Tibial nerve (tissue), 4 donors: ENCODE results near the gene SHC4. TPM values are rescaled to one million over a fixed set of nuclear protein-coding genes. Genes with fewer than 3 reads are reported as not detected.

Source experiments
- DNase-seq, 2 donors: peaks; one replicate each; pipeline ENCODE4 v3.0.0-alpha.2; 2019; ENCODE audit warnings: low spot score in 2 of 2
- H3K27ac ChIP-seq, 4 donors: fragments of 200-600 bp; sonication (generic) in 3 of 4; one replicate each; pipeline ENCODE4 v1.5.1; 2017 to 2019; ENCODE audit warnings: mild to moderate bottlenecking in 1 of 4
- H3K27me3 ChIP-seq, 2 donors: fragments of 200-600 bp; sonication (generic) in 1 of 2; one replicate each; pipeline versions ENCODE4 v1.5.1 to v1.6.0; 2017 to 2019
- H3K36me3 ChIP-seq, 3 donors: fragments of 200-600 bp; sonication (generic); one replicate each; pipeline ENCODE4 v1.5.1; 2018 to 2019
- H3K4me1 ChIP-seq, 4 donors: fragments of 200-600 bp; sonication (generic) in 3 of 4; one replicate each; pipeline ENCODE4 v1.5.1; 2017 to 2019
- H3K4me3 ChIP-seq, 4 donors: fragments of 200-600 bp; sonication (generic) in 3 of 4; one replicate each; pipeline ENCODE4 v1.5.1; 2017 to 2019; ENCODE audit warnings: mild to moderate bottlenecking in 1 of 4, moderate library complexity in 1 of 4
- H3K9me3 ChIP-seq, 4 donors: fragments of 200-600 bp; sonication (generic) in 3 of 4; one replicate each; pipeline ENCODE4 v1.5.1; 2017 to 2019
- EP300 ChIP-seq, 2 donors: sonication (generic); formaldehyde crosslinking; IDR thresholded peaks; one replicate each; pipeline ENCODE4 v1.6.1; 2017; ENCODE audit warnings: antibody characterized with exemption in 2 of 2, mild to moderate bottlenecking in 1 of 2
- POLR2A ChIP-seq, 2 donors: fragments of 450-650 bp; IDR thresholded peaks; one replicate each; pipeline ENCODE4 v1.6.1; 2017; ENCODE audit warnings: antibody characterized with exemption in 2 of 2, mild to moderate bottlenecking in 2 of 2, moderate library complexity in 2 of 2
- WGBS, 2 donors: methylation state at CpG; one replicate each; pipeline ENCODE4 v1.1.5; 2018; 5-methylcytosine and 5-hydroxymethylcytosine counted together
- total RNA-seq, 4 donors: library from RNA; depleted of rRNA; stranded (reverse); fragments of >200 nt; gene quantifications; one replicate each; pipeline ENCODE4 v1.1.0, GENCODE V29; 2016
- TF ChIP-seq, protein P1 (sequence below), 5 experiments: fragments of 200-600 bp in 3 of 5; fragments of 450-650 bp in 2 of 5; sonication (generic) in 3 of 5; IDR thresholded peaks; one replicate each; pipeline ENCODE4 v1.5.1; 2016 to 2019; ENCODE audit warnings: antibody characterized with exemption in 5 of 5, mild to moderate bottlenecking in 3 of 5, moderate library complexity in 2 of 5

SHC4 gene
- total RNA-seq, 4 donors from 2014 or later: 36.9 to 71.7 (median 47.5) TPM

DNA sequence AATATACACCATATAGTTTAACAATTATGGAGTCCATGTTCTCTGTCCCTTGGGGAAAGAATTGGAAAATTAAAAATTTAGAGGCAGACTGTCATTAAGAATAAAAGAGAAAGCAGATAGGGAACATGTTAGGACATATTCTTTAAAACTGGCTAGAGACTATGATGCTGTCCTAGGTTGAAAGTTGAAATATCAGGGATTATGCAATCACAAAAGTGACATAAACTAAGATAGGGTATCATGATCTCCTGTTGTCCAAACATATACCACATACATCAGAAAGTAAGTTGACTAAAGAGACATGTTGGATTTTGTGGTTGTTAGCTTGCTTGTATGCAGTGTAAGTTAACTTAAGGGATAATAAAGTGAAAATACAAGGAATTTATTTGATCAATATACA lies 95.7 kb downstream of the SHC4 start:
- no peaks in the 10 kb centered on the region for H3K9me3 ChIP-seq
- DNase-seq: no peak
- no peak for TF ChIP-seq POLR2A (IDR thresholded peaks at IDR 0.05)
- TF ChIP-seq EP300 (IDR thresholded peaks at IDR 0.05): no peak
- TF ChIP-seq, protein P1, sequence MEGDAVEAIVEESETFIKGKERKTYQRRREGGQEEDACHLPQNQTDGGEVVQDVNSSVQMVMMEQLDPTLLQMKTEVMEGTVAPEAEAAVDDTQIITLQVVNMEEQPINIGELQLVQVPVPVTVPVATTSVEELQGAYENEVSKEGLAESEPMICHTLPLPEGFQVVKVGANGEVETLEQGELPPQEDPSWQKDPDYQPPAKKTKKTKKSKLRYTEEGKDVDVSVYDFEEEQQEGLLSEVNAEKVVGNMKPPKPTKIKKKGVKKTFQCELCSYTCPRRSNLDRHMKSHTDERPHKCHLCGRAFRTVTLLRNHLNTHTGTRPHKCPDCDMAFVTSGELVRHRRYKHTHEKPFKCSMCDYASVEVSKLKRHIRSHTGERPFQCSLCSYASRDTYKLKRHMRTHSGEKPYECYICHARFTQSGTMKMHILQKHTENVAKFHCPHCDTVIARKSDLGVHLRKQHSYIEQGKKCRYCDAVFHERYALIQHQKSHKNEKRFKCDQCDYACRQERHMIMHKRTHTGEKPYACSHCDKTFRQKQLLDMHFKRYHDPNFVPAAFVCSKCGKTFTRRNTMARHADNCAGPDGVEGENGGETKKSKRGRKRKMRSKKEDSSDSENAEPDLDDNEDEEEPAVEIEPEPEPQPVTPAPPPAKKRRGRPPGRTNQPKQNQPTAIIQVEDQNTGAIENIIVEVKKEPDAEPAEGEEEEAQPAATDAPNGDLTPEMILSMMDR (IDR thresholded peaks at IDR 0.05): no peak
- H3K27ac ChIP-seq: peak overlapping the region in 2 of 4 donors; percentile 64 to 68
- H3K4me3 ChIP-seq: no peak overlapping the region
- peaks cover 0 to 35% (median 7%) of the 10 kb centered on the region in 4 donors for H3K4me1 ChIP-seq
- H3K27me3 ChIP-seq: no peaks in the 10 kb centered on the region
- peaks cover 0 to 5% (median 0%) of the 10 kb centered on the region in 3 donors for H3K36me3 ChIP-seq

DNA sequence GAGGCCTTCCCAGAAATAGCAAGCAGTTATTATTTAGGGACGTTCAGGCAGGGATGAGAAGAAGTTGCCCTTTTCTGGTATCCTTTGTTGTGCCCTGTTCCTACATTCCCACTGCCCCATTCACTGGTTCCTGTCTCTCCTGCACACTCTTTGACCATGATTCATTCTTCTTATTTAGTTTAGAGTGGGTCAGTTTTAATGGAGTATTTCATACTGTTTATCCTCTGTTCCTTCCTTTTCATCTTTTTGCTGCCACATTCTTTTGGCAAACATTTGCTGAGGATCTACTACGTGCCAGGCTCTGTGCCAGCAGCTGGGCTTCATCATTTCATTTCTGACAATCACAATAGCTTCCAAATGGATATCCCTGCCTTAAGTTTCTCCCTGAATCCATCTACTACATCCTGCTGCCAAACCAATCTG lies 97.6 kb downstream of the SHC4 start:
- no peak for DNase-seq
- 35 to 36% methylated on average over 2 of the region's 2 CpGs for WGBS, 2 donors
- TF ChIP-seq, protein P1 (IDR thresholded peaks at IDR 0.05): no peak
- no peak for TF ChIP-seq POLR2A (IDR thresholded peaks at IDR 0.05)
- TF ChIP-seq EP300 (IDR thresholded peaks at IDR 0.05): no peak
- peaks cover 0 to 40% (median 7%) of the 10 kb centered on the region in 4 donors for H3K4me1 ChIP-seq
- H3K27me3 ChIP-seq: no peaks in the 10 kb centered on the region
- no peaks in the 10 kb centered on the region for H3K9me3 ChIP-seq
- peaks cover 0 to 1% (median 0%) of the 10 kb centered on the region in 3 donors for H3K36me3 ChIP-seq
- no peak overlapping the region for H3K4me3 ChIP-seq
- H3K27ac ChIP-seq: peak overlapping the region in 2 of 4 donors; percentile 55 to 76

DNA sequence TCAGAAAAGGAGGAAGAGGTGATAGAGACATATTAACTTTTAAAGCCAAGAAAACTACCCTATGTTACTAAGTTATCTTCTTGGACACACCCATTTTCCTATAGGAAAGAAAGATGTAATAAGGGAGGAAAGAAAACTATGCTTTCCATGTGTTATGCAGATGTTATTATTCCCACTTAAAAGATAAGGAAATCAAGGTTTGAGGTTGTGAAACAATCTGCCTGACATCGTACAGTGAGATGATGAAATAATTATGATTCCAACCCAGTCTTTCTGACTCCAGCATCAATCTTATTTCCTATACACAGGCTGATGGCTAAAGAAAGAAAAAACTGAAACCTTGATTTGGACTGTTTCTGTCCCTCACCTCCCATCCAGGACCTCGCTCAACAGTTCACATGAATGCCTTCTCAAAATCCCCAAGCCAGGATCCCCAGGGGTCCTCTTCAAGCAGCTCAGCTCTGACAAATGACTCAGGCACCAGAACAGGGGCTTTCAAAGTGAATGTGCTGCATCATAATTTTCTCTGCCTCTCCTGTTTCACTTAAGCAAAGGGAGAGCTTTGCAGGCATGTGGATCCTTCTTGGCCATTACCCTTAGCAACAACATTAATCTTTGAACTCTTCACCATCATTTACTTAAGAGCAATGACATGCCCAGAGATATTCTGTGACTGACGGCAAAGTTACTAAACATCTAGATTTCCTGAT lies 98.2 kb downstream of the SHC4 start:
- H3K27me3 ChIP-seq: no peaks in the 10 kb centered on the region
- no peak for DNase-seq
- peaks cover 0 to 40% (median 7%) of the 10 kb centered on the region in 4 donors for H3K4me1 ChIP-seq
- TF ChIP-seq, protein P1 (IDR thresholded peaks at IDR 0.05): no peak
- no peak for TF ChIP-seq POLR2A (IDR thresholded peaks at IDR 0.05)
- TF ChIP-seq EP300 (IDR thresholded peaks at IDR 0.05): no peak
- peak overlapping the region in 2 of 4 donors; percentile 55 to 76 for H3K27ac ChIP-seq
- no peaks in the 10 kb centered on the region for H3K9me3 ChIP-seq
- no peak overlapping the region for H3K4me3 ChIP-seq
- 67 to 70% methylated on average over 3 of the region's 3 CpGs for WGBS, 2 donors
- no peaks in the 10 kb centered on the region for H3K36me3 ChIP-seq

DNA sequence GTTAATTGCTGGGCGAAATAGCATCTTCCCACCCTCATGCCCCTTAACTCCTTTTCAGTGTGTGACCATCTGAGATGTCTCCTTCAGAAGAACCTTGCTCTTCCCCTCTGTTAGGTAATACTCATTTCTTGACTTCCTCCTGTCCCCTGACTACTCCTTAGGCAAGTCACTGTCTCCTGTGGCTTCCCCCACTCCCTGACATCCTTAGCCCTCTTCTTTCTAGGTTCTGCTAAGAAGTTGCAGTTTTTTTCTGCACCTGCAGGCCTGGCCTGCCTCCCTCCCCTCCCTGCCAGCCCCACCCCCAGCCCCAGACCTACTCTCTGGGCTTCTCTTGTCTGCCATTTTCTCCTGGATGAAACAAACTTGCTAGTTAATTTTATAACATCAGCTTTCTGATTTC lies 101.0 kb downstream of the SHC4 start:
- TF ChIP-seq EP300 (IDR thresholded peaks at IDR 0.05) (no peak), POLR2A (IDR thresholded peaks at IDR 0.05) (no peak)
- TF ChIP-seq, protein P1 (IDR thresholded peaks at IDR 0.05): no peak
- H3K9me3 ChIP-seq: no peaks in the 10 kb centered on the region
- whole genome bisulfite sequencing, 2 donors: 88 to 96% methylated on average over 1 of the region's 1 CpG
- H3K27me3 ChIP-seq: no peaks in the 10 kb centered on the region
- no peak for DNase-seq
- no peak overlapping the region for H3K4me3 ChIP-seq
- peak overlapping the region in 2 of 4 donors; percentile 69 to 70 for H3K27ac ChIP-seq
- no peaks in the 10 kb centered on the region for H3K36me3 ChIP-seq
- H3K4me1 ChIP-seq: peaks cover 0 to 31% (median 4%) of the 10 kb centered on the region in 4 donors

DNA sequence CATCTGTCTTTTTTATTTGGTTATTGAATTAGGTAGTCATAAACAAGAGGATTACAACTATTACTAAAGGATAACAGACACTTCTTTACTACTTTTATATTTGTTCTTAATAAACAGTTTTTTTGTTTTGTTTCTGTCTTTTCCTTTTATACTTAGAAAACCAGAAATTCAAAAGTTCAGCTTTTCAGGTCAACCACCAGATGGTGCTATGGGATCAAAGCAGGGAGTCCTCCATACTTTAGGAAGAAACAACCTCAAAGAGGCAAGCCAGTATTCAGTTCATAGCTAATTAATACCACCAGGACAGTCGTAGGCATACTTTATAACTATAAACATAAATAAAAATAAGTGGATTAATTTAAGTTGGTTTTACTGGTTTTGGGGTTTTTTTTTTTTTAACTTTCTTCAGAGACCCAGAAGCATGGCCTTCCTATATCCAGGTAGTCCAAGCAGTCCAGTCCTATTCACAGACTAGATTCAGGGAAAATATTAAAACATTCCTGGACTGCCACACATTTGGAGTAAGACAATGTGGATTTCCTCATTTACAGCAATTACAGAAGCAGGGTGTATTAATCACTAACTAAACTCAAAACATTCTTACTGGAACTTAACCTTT lies 101.8 kb downstream of the SHC4 start:
- 0 to 3% methylated on average over 1 of the region's 1 CpG for WGBS, 2 donors
- no peak overlapping the region for H3K4me3 ChIP-seq
- no peaks in the 10 kb centered on the region for H3K27me3 ChIP-seq
- peak overlapping the region in 3 of 4 donors; percentile 23 to 70 (median 69) for H3K27ac ChIP-seq
- no peaks in the 10 kb centered on the region for H3K9me3 ChIP-seq
- no peaks in the 10 kb centered on the region for H3K36me3 ChIP-seq
- H3K4me1 ChIP-seq: peaks cover 0 to 36% (median 7%) of the 10 kb centered on the region in 4 donors
- DNase-seq: no peak
- TF ChIP-seq, protein P1 (IDR thresholded peaks at IDR 0.05): peak; percentile 69 to 88 (median 78)
- no peak for TF ChIP-seq POLR2A (IDR thresholded peaks at IDR 0.05)
